Panc1 (cell line): ENCODE measurements around the gene ARHGEF6. TPM values are rescaled to one million over a fixed set of nuclear protein-coding genes. Genes with fewer than 3 reads are reported as not detected.
"Not testable (repeated sequence)": the region's sequence is repeated elsewhere in the genome, so short reads cannot be mapped to it uniquely, and the experiment has no call there.

Source experiments
- ATAC-seq: fragments of 200-7000 bp; cut with Tn5 transposase; 2 replicates; pipeline ENCODE4 v1.9.1; 2020; ENCODE audit warnings: mild to moderate bottlenecking, moderate library complexity
- BruUV-seq: library from RNA; stranded (reverse); fragments of 400-500 nt; replicated peaks from 2 replicates; lab custom pipeline; 2021; lab: Mats Ljungman, UMichigan
- CTCF ChIA-PET: fragments of 300-600 bp; sonication (Branson Sonifier 250); formaldehyde crosslinking; loops from one replicate; lab custom pipeline; 2022; ENCODE audit warnings: antibody characterized with exemption; lab: Charles Lee
- POLR2A ChIA-PET: fragments of 300-600 bp; sonication (Branson Sonifier 250); formaldehyde crosslinking; loops from one replicate; lab custom pipeline; 2022; ENCODE audit warnings: antibody characterized with exemption; lab: Charles Lee
- DNase-seq: peaks from one replicate; pipeline ENCODE4 v3.0.0-alpha.2; 2010; ENCODE audit warnings: low read depth, low spot score
- H3K27ac ChIP-seq: 2 replicates; pipeline ENCODE4 v1.5.1; 2011; ENCODE audit warnings: mild to moderate bottlenecking, low read length, inconsistent platforms
- H3K27me3 ChIP-seq: fragments of 200-500 bp; sonication (Bioruptor generic); 2 replicates; pipeline ENCODE4 v1.6.0; 2014; ENCODE audit warnings: low read length, inconsistent platforms; ENCODE audit not compliant: control insufficient read depth, insufficient read depth
- H3K36me3 ChIP-seq: fragments of 200-500 bp; sonication (Bioruptor generic); 2 replicates; pipeline ENCODE4 v1.5.1; 2014; ENCODE audit warnings: inconsistent platforms, mild to moderate bottlenecking, low read length, moderate library complexity; ENCODE audit not compliant: control insufficient read depth, insufficient read depth
- H3K4me1 ChIP-seq: 2 replicates; pipeline ENCODE4 v1.5.1; 2011; ENCODE audit warnings: inconsistent platforms, mild to moderate bottlenecking, low read length, moderate library complexity; ENCODE audit not compliant: control insufficient read depth, insufficient read depth
- H3K4me3 ChIP-seq, 2 experiments: 2 replicates each; pipeline ENCODE4 v1.5.1; 2011 to 2012; ENCODE audit warnings: low read depth in 2 of 2, low read length in 2 of 2, mild to moderate bottlenecking in 2 of 2, inconsistent platforms in 1 of 2, moderate library complexity in 1 of 2
- H3K9me3 ChIP-seq: fragments of 200-500 bp; sonication (Bioruptor generic); 2 replicates; pipeline ENCODE4 v1.5.1; 2014; ENCODE audit warnings: low read depth, mild to moderate bottlenecking, inconsistent platforms, low read length, moderate library complexity; ENCODE audit not compliant: control insufficient read depth, insufficient read depth
- CTCF ChIP-seq: fragments of 450-650 bp; IDR thresholded peaks from 2 replicates; pipeline ENCODE4 v1.5.1; 2017; ENCODE audit warnings: mild to moderate bottlenecking
- POLR2AphosphoS5 ChIP-seq: IDR thresholded peaks from 2 replicates; pipeline ENCODE4 v1.6.1; 2012; ENCODE audit warnings: mild to moderate bottlenecking, low read depth, low read length, moderate library complexity
- SIN3A ChIP-seq: IDR thresholded peaks from 2 replicates; pipeline ENCODE4 v1.6.1; 2012; ENCODE audit warnings: low read depth, mild to moderate bottlenecking, low read length, moderate library complexity, borderline replicate concordance; ENCODE audit not compliant: insufficient read depth
- TCF7L2 ChIP-seq: IDR thresholded peaks from 2 replicates; pipeline ENCODE4 v1.6.1; 2011; ENCODE audit warnings: mild to moderate bottlenecking, low read depth, low read length, inconsistent platforms
- in situ Hi-C: cut with HindIII; loops from 2 replicates; pipeline ENCODE4 v1.10.0; 2016; ENCODE audit warnings: low sequenced_read_pairs, low pct_unique_long_range_greater_than_20kb
- intact Hi-C: fragments of 100-400 bp; cut with micrococcal nuclease; formaldehyde crosslinking; loops from one replicate; pipeline ENCODE4 v1.10.0; 2022; ENCODE audit not compliant: unreplicated experiment
- total RNA-seq: library from RNA; stranded (reverse); gene quantifications from one replicate; pipeline ENCODE4 v1.2.1, GENCODE V29; 2021; ENCODE audit not compliant: unreplicated experiment

Gene ARHGEF6
- total RNA-seq, 1 experiment from 2014 or later, result 35.5 TPM

GRCh38 chrX:136797787-136798186 is 17.1 kb upstream of the ARHGEF6 start:
- intact Hi-C loops, result no loop called here
- Histone ChIP-seq H3K4me3 (no peak overlapping the region), H3K36me3 (no peaks in the 10 kb centered on the region), H3K4me1 (no peaks in the 10 kb centered on the region), H3K9me3 (no peaks in the 10 kb centered on the region), H3K27me3 (no peaks in the 10 kb centered on the region), H3K27ac (no peak overlapping the region)
- TF ChIP-seq SIN3A (no peak), CTCF (no peak), POLR2AphosphoS5 (no peak)
- in situ Hi-C loops, result no loop called here
- BruUV-seq, result no TSS peak
- DNase-seq, result no peak
- no peak for ATAC-seq
- POLR2A ChIA-PET, result no interaction called here
- CTCF ChIA-PET, result no interaction called here

GRCh38 chrX:136795132-136795531 is 14.4 kb upstream of the ARHGEF6 start:
- POLR2A ChIA-PET, BruUV-seq, H3K9me3 ChIP-seq, H3K36me3 ChIP-seq, H3K4me3 ChIP-seq, H3K27ac ChIP-seq, intact Hi-C loops, in situ Hi-C loops, CTCF ChIA-PET, ATAC-seq, H3K4me1 ChIP-seq, DNase-seq, H3K27me3 ChIP-seq: not testable (repeated sequence)

- POLR2A ChIA-PET, BruUV-seq, H3K4me3 ChIP-seq, intact Hi-C loops, CTCF ChIA-PET, DNase-seq, in situ Hi-C loops, H3K9me3 ChIP-seq, H3K27ac ChIP-seq, ATAC-seq, H3K27me3 ChIP-seq, H3K36me3 ChIP-seq, H3K4me1 ChIP-seq: not testable (repeated sequence)
Observed at GRCh38 chrX:136794660-136795059, 13.9 kb upstream of the ARHGEF6 start.

- TF ChIP-seq CTCF (no peak), TCF7L2 (no peak)
- no peak overlapping the region for H3K4me3 ChIP-seq
- CTCF ChIA-PET, result no interaction called here
- no TSS peak for BruUV-seq
- intact Hi-C loops (no loop called here), in situ Hi-C loops (no loop called here)
- ATAC-seq, result no peak
- H3K9me3 ChIP-seq, result no peaks in the 10 kb centered on the region
- H3K27ac ChIP-seq, result no peak overlapping the region
- POLR2A ChIA-PET, result no interaction called here
- H3K27me3 ChIP-seq, result no peaks in the 10 kb centered on the region
- H3K36me3 ChIP-seq, result no peaks in the 10 kb centered on the region
- no peaks in the 10 kb centered on the region for H3K4me1 ChIP-seq
- DNase-seq, result no peak
Observed at GRCh38 chrX:136794080-136794479, 13.3 kb upstream of the ARHGEF6 start.
